ENCODE data around the gene MINDY2.

DNA sequence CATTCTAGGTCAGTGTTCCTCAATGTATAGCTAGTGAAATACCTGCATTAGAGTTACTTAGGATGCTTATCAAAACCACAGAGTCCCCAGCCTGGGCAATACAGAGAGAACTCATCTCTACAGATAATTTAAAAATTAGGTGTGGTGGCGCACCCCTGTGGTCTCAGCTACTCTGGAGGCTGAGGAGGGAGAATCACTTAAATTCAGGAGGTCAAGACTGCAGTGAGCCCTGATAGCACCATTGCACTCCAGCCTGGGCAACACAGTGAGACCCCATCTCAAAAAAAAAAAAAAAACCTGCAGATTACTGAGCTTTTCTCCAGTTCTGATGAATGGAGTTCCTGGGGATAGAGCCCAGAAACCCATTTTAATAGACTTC is 10.1 kb upstream of the MINDY2 start:
- TF ChIP-seq POLR2A (IDR thresholded peaks at IDR 0.05) = no peak
- TF ChIP-seq POLR2AphosphoS5 (IDR thresholded peaks at IDR 0.05; ENCODE audit: insufficient read depth in 1 of 2, low read depth in 1 of 2) = no peak
